Thyroid gland (tissue), 4 donors: ENCODE data around the gene PMF1.

Experiments
- CTCF ChIP-seq, 6 experiments: fragments of 200-600 bp in 3 of 6; fragments of 450-650 bp in 3 of 6; sonication (generic) in 3 of 6; IDR thresholded peaks; one replicate each; pipeline ENCODE4 v1.5.1; 2016 to 2019; ENCODE audit warnings: antibody characterized with exemption in 6 of 6, mild to moderate bottlenecking in 2 of 6, inconsistent platforms in 1 of 6, moderate library complexity in 1 of 6
- POLR2A ChIP-seq, 2 donors: fragments of 450-650 bp; IDR thresholded peaks; one replicate each; pipeline ENCODE4 v1.6.1; 2017; ENCODE audit warnings: antibody characterized with exemption in 2 of 2, mild to moderate bottlenecking in 2 of 2, moderate library complexity in 1 of 2

GRCh38 chr1:156281693-156282478 lies 69.1 kb downstream of the PMF1 start:
- TF ChIP-seq CTCF (IDR thresholded peaks at IDR 0.05) (no peak), POLR2A (IDR thresholded peaks at IDR 0.05) (no peak)
